ENCODE results near the gene ASTN2. TPM values are rescaled to one million over a fixed set of nuclear protein-coding genes. Genes with fewer than 3 reads are reported as not detected.

The ASTN2 gene
- total RNA-seq, 4 donors from 2014 or later, result 3.3 to 10.2 (median 6.3) TPM

GRCh38 chr9:117425566-117425965, 10.7 kb upstream of the ASTN2 start:
- TF ChIP-seq POLR2A (IDR thresholded peaks at IDR 0.05), result no peak
- no peak for TF ChIP-seq CTCF (IDR thresholded peaks at IDR 0.05)

GRCh38 chr9:117424291-117424690, 9.4 kb upstream of the ASTN2 start:
- no peak for TF ChIP-seq CTCF (IDR thresholded peaks at IDR 0.05)
- TF ChIP-seq POLR2A (IDR thresholded peaks at IDR 0.05), result no peak
- no peaks in the 10 kb centered on the region for H3K4me1 ChIP-seq
- H3K9me3 ChIP-seq, result no peaks in the 10 kb centered on the region

More at GRCh38 chr9:117425566-117425965, 10.7 kb upstream of the ASTN2 start:
- no peak overlapping the region for H3K27ac ChIP-seq
- H3K9me3 ChIP-seq, result no peaks in the 10 kb centered on the region
- H3K36me3 ChIP-seq, result no peaks in the 10 kb centered on the region
- no peaks in the 10 kb centered on the region for H3K27me3 ChIP-seq
- no peak overlapping the region for H3K4me3 ChIP-seq
- H3K4me1 ChIP-seq, result no peaks in the 10 kb centered on the region
- DNase-seq, result no peak

GRCh38 chr9:117418111-117418510, 3.3 kb upstream of the ASTN2 start:
- Histone ChIP-seq H3K4me3 (no peak overlapping the region), H3K27me3 (peaks cover 0 to 11% of the 10 kb centered on the region in 2 donors), H3K4me1 (peaks cover 0 to 19% (median 0%) of the 10 kb centered on the region in 4 donors), H3K36me3 (no peaks in the 10 kb centered on the region), H3K9me3 (no peaks in the 10 kb centered on the region), H3K27ac (no peak overlapping the region)
- TF ChIP-seq POLR2A (IDR thresholded peaks at IDR 0.05) (no peak), CTCF (IDR thresholded peaks at IDR 0.05) (no peak)
- no peak for DNase-seq

More at GRCh38 chr9:117424291-117424690, 9.4 kb upstream of the ASTN2 start:
- H3K27ac ChIP-seq, result no peak overlapping the region
- H3K4me3 ChIP-seq, result no peak overlapping the region
- H3K36me3 ChIP-seq, result no peaks in the 10 kb centered on the region
- no peak for DNase-seq
- H3K27me3 ChIP-seq, result no peaks in the 10 kb centered on the region

- Histone ChIP-seq H3K4me3 (no peak overlapping the region), H3K27ac (no peak overlapping the region), H3K9me3 (no peaks in the 10 kb centered on the region), H3K4me1 (peaks cover 0 to 19% (median 0%) of the 10 kb centered on the region in 4 donors), H3K36me3 (no peaks in the 10 kb centered on the region), H3K27me3 (peaks cover 0 to 21% of the 10 kb centered on the region in 2 donors)
- TF ChIP-seq POLR2A (IDR thresholded peaks at IDR 0.05) (no peak), CTCF (IDR thresholded peaks at IDR 0.05) (no peak)
- no peak for DNase-seq
Measured at GRCh38 chr9:117416856-117417255, 2.0 kb upstream of the ASTN2 start.

- H3K9me3 ChIP-seq, result no peaks in the 10 kb centered on the region
- H3K27ac ChIP-seq, result no peak overlapping the region
- H3K4me3 ChIP-seq, result peak overlapping the region in 2 of 4 donors; percentile 50 to 54
- TF ChIP-seq CTCF (IDR thresholded peaks at IDR 0.05) (no peak), POLR2A (IDR thresholded peaks at IDR 0.05) (no peak)
- H3K27me3 ChIP-seq, result peaks cover 0 to 21% of the 10 kb centered on the region in 2 donors
- peaks cover 0 to 19% (median 0%) of the 10 kb centered on the region in 4 donors for H3K4me1 ChIP-seq
- no peak for DNase-seq
- no peaks in the 10 kb centered on the region for H3K36me3 ChIP-seq
Measured at GRCh38 chr9:117415358-117415914, 579 bp upstream of the ASTN2 start.

All from Peyer's patch (tissue), 4 donors.